Fibroblast of pulmonary artery (primary cell): ENCODE measurements around the gene PTPRH.
"Not testable (repeated sequence)": the region's sequence is repeated elsewhere in the genome, so short reads cannot be mapped to it uniquely, and the experiment has no call there.

ENCODE experiments used
- DNase-seq: peaks from one replicate; pipeline ENCODE4 v3.0.0-alpha.2; 2010; ENCODE audit warnings: low read depth
- H3K4me3 ChIP-seq: replicated peaks from 2 replicates; pipeline ENCODE4 v1.5.1; 2011; ENCODE audit warnings: low read depth, mild to moderate bottlenecking, control low read depth, low read length, moderate library complexity
- TF ChIP-seq, protein P1 (sequence below): IDR thresholded peaks from 2 replicates; pipeline ENCODE4 v1.5.1; 2011; ENCODE audit warnings: mild to moderate bottlenecking, control low read depth, low read length, inconsistent platforms; ENCODE audit errors: missing control alignments

PTPRH gene

GRCh38 chr19:55172741-55173140 lies 36.6 kb downstream of the PTPRH start:
- TF ChIP-seq, protein P1, sequence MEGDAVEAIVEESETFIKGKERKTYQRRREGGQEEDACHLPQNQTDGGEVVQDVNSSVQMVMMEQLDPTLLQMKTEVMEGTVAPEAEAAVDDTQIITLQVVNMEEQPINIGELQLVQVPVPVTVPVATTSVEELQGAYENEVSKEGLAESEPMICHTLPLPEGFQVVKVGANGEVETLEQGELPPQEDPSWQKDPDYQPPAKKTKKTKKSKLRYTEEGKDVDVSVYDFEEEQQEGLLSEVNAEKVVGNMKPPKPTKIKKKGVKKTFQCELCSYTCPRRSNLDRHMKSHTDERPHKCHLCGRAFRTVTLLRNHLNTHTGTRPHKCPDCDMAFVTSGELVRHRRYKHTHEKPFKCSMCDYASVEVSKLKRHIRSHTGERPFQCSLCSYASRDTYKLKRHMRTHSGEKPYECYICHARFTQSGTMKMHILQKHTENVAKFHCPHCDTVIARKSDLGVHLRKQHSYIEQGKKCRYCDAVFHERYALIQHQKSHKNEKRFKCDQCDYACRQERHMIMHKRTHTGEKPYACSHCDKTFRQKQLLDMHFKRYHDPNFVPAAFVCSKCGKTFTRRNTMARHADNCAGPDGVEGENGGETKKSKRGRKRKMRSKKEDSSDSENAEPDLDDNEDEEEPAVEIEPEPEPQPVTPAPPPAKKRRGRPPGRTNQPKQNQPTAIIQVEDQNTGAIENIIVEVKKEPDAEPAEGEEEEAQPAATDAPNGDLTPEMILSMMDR = no peak
- H3K4me3 ChIP-seq = peak overlapping the region; percentile 56
- DNase-seq = peak; percentile 54

DNA sequence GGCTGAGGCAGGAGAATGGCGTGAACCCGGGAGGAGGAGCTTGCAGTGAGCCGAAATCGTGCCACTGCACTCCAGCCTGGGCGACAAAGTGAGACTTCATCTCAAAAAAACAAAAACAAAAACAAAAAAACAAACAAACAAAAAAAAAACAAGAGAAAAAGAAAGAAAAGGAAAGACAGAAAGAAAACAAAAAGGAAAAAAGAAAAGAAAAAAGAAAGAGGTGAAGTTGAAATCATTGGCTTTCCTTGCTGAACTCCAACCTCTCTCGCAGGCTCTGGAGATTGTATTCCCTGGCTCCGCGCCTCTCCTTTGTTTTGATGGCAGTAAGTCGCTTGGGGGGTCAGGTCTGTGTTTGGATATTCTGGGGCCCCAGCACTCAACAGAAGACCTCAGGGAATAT lies 37.0 kb downstream of the PTPRH start:
- H3K4me3 ChIP-seq = not testable (repeated sequence)

GRCh38 chr19:55171440-55171839 lies 37.9 kb downstream of the PTPRH start:
- DNase-seq = no peak
- no peak overlapping the region for H3K4me3 ChIP-seq
- TF ChIP-seq, protein P1 = no peak

More for the DNA sequence above, 37.0 kb downstream of the PTPRH start:
- not testable (repeated sequence) for DNase-seq

DNA sequence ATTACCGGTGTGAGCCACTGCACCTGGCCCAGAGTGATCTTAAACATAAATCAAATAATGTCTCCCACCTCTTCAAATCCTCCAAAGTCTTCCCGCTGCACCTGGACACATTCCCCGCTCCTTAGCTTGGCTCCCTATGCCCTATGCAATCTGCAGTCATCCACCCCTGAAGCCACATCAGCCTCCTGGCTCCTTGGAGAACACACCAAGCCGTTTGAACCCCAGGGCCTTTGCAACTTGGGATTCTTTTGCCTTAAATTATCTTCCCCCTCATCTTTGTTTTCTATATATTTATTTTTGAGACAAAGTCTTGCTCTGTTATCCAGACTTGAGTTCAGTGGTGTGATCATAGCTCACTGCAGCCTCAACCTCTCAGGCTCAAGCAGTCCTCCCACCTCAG lies 40.2 kb downstream of the PTPRH start:
- H3K4me3 ChIP-seq = no peak overlapping the region
- TF ChIP-seq, protein P1 = no peak
- DNase-seq = no peak

DNA sequence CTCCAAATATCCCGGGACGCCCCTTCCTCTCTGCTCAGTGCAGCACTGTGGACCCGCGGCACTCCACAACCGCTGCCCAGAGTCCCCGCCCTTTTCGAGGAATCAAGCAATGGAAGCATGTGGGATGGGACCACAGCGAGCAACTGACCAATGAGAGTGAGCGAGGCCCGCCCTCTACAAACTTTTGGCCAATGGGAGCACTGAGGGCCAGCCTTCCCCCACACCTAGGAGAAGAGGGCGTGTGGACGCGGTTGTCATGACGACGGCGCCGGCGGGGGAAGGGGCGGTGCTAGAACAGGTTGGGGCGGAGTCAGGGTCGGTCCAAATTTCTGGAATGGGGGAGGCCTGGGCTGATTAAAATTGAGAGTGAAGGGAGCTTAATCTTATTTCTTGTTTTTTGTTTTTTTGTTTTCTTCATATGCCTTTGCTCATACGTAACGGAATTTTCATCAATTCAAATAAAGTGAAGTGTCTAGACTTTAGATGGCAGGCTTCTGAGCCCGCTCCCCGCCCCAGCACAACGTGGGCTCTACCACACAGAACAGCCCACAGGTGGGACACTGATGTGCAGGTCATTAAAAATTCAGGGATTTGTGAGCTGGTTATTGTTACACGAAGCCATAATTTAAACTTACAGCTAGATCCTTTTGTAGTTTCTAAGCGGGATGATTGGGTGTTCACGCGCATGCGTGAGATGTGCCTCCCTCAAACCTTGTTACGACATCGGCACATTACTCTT lies 42.6 kb downstream of the PTPRH start, which contains the start of gene DNAAF3:
TSS of gene DNAAF3 (minus strand) at position 84 of the 739 bp plus-strand sequence. CDS start 200 bp downstream, outside the sequence.
- peak; percentile 99 for DNase-seq
- TF ChIP-seq, protein P1 = no peak
- H3K4me3 ChIP-seq = peak within 1 kb of the TSS; percentile 64

- H3K4me3 ChIP-seq = peak overlapping the region; percentile 64
- DNase-seq = peak; percentile 84
- TF ChIP-seq, protein P1 = peak; percentile 68
Observed at GRCh38 chr19:55165952-55166529, 43.3 kb downstream of the PTPRH start.

DNA sequence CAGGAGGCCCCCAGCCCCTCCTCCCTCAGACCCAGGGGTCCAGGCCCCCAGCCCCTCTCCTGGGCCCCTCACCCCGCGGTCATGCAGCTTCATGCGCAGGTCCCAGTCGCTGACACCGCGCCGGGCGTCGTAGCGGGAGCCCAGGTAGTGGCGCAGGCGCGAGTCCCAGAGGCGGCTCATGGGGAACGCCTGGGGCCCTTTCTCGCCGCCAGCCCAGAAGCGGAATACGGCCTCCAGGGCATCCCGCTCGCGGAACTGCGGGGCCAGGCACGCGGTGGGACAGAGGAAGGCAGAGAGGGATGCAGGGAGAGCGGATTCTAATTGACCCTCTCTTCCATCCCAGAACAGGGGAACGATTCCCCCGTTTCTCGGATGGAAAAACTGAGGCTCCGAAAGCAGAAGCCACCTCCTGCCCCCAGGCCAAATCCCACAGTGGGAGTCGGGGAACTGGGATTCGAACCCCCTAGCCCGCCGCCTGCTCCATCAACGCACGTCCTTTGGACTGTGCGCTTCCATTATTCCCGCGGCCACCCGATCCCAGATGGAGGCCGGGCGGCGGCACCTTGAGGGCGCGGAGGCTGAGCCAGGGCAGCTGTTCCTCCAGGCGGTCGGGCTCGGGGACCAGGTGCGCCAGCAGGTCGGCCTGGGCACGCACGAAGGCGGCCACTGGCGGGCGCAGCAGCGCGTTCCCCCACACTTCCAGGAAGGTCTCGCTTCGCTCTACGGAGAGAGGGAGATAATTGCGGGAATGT lies 47.6 kb downstream of the PTPRH start:
- H3K4me3 ChIP-seq = no peak overlapping the region
- TF ChIP-seq, protein P1 = no peak
- DNase-seq = no peak
